Measurements from ENCODE around the gene PTPRN2. TPM values are rescaled to one million over a fixed set of nuclear protein-coding genes. Genes with fewer than 3 reads are reported as not detected.

The PTPRN2 gene
- total and polyA plus RNA-seq, 2 of the 8 experiments (the other 6 are each of a cell fraction or from before 2014, with no cell fraction given) = 2.6 to 4.5 TPM

DNA sequence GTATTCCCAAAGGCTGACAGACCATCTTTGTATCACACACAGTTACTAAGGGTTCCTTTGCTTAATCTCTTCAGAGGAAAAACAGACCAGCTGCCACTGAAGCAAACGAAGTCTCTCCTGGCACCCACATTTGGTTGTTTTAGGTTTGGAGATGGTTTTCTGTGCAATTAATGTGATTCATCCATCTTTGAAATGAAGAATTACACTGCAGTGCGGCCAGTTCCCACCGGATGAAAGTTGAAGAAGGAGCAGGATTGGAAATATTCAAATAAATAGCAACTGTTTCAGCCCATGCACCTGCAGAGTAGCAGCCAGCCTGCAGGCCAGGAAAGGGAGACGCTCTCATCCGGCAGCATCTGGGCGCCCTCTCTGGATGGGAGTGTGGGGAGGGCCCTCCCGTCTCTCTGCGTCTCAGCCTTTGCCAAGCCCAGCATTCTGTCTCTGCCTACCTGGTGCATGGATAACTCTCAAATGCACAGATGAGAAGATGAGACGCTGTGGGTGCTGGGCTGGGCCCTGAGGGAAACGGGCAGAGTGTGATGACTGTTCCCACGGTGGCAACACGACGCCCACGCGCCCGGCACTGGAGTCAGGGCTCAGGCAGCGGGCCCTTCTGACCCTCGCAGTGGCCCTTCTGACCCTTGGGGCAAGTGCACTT is 214.0 kb downstream of the PTPRN2 start (continued):
- TF ChIP-seq EGR1 (IDR thresholded peaks at IDR 0.05; ENCODE audit: borderline replicate concordance, low read depth, low read length) (no peak), JUN (IDR thresholded peaks at IDR 0.05; ENCODE audit: low read depth, low read length) (no peak), SUZ12 (IDR thresholded peaks at IDR 0.05; ENCODE audit: low read length) (no peak)

All from H1 (cell line).